COLO668 (cell line): Measurements from ENCODE around the gene FBXO8.

ENCODE experiments used
- DNase-seq: peaks from one replicate; lab custom pipeline; 2025; ENCODE audit not compliant: unreplicated experiment; lab: John Stamatoyannopoulos, UW

Gene FBXO8

GRCh38 chr4:174248407-174248806 is 35.1 kb downstream of the FBXO8 start:
- no peak for DNase-seq

- DNase-seq, result no peak
These were observed 37.8 kb downstream of the FBXO8 start for GRCh38 chr4:174245714-174246113.

- no peak for DNase-seq
These were observed 39.0 kb downstream of the FBXO8 start for GRCh38 chr4:174244441-174244840.

GRCh38 chr4:174241162-174241561 is 42.3 kb downstream of the FBXO8 start:
- DNase-seq, result no peak

GRCh38 chr4:174236359-174236758 is 47.1 kb downstream of the FBXO8 start:
- DNase-seq, result no peak

GRCh38 chr4:174230680-174231079 is 52.8 kb downstream of the FBXO8 start:
- no peak for DNase-seq

- no peak for DNase-seq
These were observed 53.3 kb downstream of the FBXO8 start for GRCh38 chr4:174230148-174230547.

GRCh38 chr4:174228988-174229387 is 54.5 kb downstream of the FBXO8 start:
- no peak for DNase-seq

GRCh38 chr4:174225349-174226049 is 58.0 kb downstream of the FBXO8 start:
- DNase-seq, result no peak

GRCh38 chr4:174224550-174224949 is 58.9 kb downstream of the FBXO8 start:
- DNase-seq, result no peak

- no peak for DNase-seq
These were observed 61.1 kb downstream of the FBXO8 start for GRCh38 chr4:174222266-174222872.

GRCh38 chr4:174218127-174218790 is 65.2 kb downstream of the FBXO8 start:
- no peak for DNase-seq

- DNase-seq, result no peak
These were observed 66.0 kb downstream of the FBXO8 start for GRCh38 chr4:174217273-174218126.

- DNase-seq, result no peak
These were observed 66.6 kb downstream of the FBXO8 start for GRCh38 chr4:174216799-174217272.

GRCh38 chr4:174215961-174216680 is 67.3 kb downstream of the FBXO8 start:
- DNase-seq, result no peak

GRCh38 chr4:174215057-174215456 is 68.4 kb downstream of the FBXO8 start:
- DNase-seq, result no peak

GRCh38 chr4:174214101-174214878 is 69.2 kb downstream of the FBXO8 start:
- peak; percentile 51 for DNase-seq

- no peak for DNase-seq
These were observed 69.8 kb downstream of the FBXO8 start for GRCh38 chr4:174213731-174214100.

- no peak for DNase-seq
These were observed 71.4 kb downstream of the FBXO8 start for GRCh38 chr4:174212061-174212460.

- no peak for DNase-seq
These were observed 71.8 kb downstream of the FBXO8 start for GRCh38 chr4:174211622-174212044.
